ENCODE results near the gene CLCNKA. TPM values are rescaled to one million over a fixed set of nuclear protein-coding genes. Genes with fewer than 3 reads are reported as not detected.
A peak's percentile ranks its signal among the peaks of the same experiment; 100 is the strongest.
"Not testable (repeated sequence)": the region's sequence is repeated elsewhere in the genome, so short reads cannot be mapped to it uniquely, and the experiment has no call there.

The CLCNKA gene
- total RNA-seq, 3 donors from 2014 or later, result not detected

- not testable (repeated sequence) for H3K4me3 Mint-ChIP-seq; H3K9me3 Mint-ChIP-seq; ATAC-seq; DNase-seq; H3K36me3 Mint-ChIP-seq (ENCODE audit: insufficient read depth); H3K4me1 Mint-ChIP-seq (ENCODE audit: low read depth); H3K27me3 Mint-ChIP-seq (ENCODE audit: low read depth)
These were observed 30.1 kb downstream of the CLCNKA start for GRCh38 chr1:16051949-16052348.

DNA sequence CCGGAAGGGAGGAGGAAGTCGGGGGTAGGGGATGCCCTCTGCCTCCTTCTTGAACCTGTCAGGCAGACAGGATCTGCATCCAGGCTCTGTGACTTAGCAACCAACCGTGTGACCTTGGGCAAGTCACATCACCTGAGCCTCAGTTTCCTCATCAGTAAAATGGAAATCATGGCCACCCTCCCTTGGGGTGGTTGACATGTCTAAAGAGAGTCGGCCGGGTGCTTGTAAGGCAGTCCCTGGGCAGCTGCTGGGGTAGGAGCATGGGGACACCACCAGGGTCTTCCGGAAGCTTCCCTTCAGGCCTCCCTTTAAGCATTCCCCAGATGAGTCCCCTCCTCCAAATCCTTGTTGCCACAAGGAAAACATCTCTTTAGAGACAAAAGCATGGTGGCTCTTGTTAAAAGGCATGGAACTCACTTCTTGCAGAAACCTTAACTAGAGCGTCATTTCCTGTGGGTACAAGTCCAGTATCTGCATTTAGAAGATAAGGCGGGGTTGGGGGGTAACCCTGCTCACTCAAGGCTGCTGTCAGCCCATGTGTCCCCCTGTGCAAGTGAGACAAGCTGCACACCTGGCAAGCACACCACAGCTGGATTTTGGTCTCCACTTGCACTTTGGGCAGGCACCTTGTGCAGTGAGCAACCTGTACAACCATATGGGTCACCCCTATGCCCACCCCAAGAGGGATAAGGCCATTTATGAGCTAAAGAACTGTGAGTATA lies 32.1 kb downstream of the CLCNKA start:
- Mint-ChIP-seq H3K4me1 (ENCODE audit: low read depth) (no peaks in the 10 kb centered on the region), H3K4me3 (no peak overlapping the region), H3K36me3 (ENCODE audit: insufficient read depth) (no peaks in the 10 kb centered on the region), H3K27me3 (ENCODE audit: low read depth) (peaks cover 3% of the 10 kb centered on the region), H3K9me3 (no peaks in the 10 kb centered on the region)
- ATAC-seq (no peak), DNase-seq (no peak)

- no peaks in the 10 kb centered on the region for H3K27me3 Mint-ChIP-seq (ENCODE audit: low read depth)
- DNase-seq (no peak), ATAC-seq (no peak)
- H3K4me3 Mint-ChIP-seq, result no peak overlapping the region
- no peaks in the 10 kb centered on the region for H3K36me3 Mint-ChIP-seq (ENCODE audit: insufficient read depth)
- no peaks in the 10 kb centered on the region for H3K4me1 Mint-ChIP-seq (ENCODE audit: low read depth)
- H3K9me3 Mint-ChIP-seq, result no peaks in the 10 kb centered on the region
These were observed 33.0 kb downstream of the CLCNKA start for GRCh38 chr1:16054598-16055540.

GRCh38 chr1:16055613-16056520 lies 34.0 kb downstream of the CLCNKA start:
- peak; percentile 95 to 96 for ATAC-seq
- no peak overlapping the region for H3K4me3 Mint-ChIP-seq
- H3K4me1 Mint-ChIP-seq (ENCODE audit: low read depth), result no peaks in the 10 kb centered on the region
- no peaks in the 10 kb centered on the region for H3K36me3 Mint-ChIP-seq (ENCODE audit: insufficient read depth)
- H3K9me3 Mint-ChIP-seq, result no peaks in the 10 kb centered on the region
- no peaks in the 10 kb centered on the region for H3K27me3 Mint-ChIP-seq (ENCODE audit: low read depth)
- peak; percentile 85 for DNase-seq

- not testable (repeated sequence) for H3K4me1 Mint-ChIP-seq (ENCODE audit: low read depth); H3K9me3 Mint-ChIP-seq; H3K4me3 Mint-ChIP-seq; H3K27me3 Mint-ChIP-seq (ENCODE audit: low read depth); ATAC-seq; H3K36me3 Mint-ChIP-seq (ENCODE audit: insufficient read depth); DNase-seq
These were observed 34.7 kb downstream of the CLCNKA start for GRCh38 chr1:16056521-16056912.

- not testable (repeated sequence) for H3K36me3 Mint-ChIP-seq (ENCODE audit: insufficient read depth); H3K4me1 Mint-ChIP-seq (ENCODE audit: low read depth); ATAC-seq; H3K9me3 Mint-ChIP-seq; DNase-seq; H3K4me3 Mint-ChIP-seq; H3K27me3 Mint-ChIP-seq (ENCODE audit: low read depth)
These were observed 35.6 kb downstream of the CLCNKA start for GRCh38 chr1:16057314-16057915.

- not testable (repeated sequence) for H3K36me3 Mint-ChIP-seq (ENCODE audit: insufficient read depth); H3K4me1 Mint-ChIP-seq (ENCODE audit: low read depth); ATAC-seq; H3K9me3 Mint-ChIP-seq; H3K27me3 Mint-ChIP-seq (ENCODE audit: low read depth); DNase-seq; H3K4me3 Mint-ChIP-seq
These were observed 36.7 kb downstream of the CLCNKA start for GRCh38 chr1:16058394-16059120.

DNA sequence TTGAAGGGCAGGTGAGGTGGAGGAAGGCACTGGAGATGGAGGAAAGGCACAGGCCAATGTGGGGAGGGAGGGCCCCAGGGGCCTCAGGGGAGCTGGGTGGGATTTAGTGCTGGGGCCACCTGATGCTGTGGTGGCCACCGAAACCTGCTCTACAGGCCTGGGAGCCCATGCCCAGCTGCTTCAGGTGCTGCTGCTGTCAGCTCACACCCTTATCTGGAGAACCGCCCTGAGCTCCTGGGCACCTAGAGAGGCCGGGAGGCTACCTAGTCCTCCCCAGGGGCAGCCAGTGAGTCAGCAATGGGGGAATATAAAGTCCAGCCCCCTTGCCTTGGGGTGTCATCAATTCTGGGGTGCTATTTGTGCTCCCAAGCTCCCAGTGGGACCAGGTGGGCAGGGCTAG lies 39.4 kb downstream of the CLCNKA start:
- H3K9me3 Mint-ChIP-seq, result no peaks in the 10 kb centered on the region
- DNase-seq, result no peak
- no peaks in the 10 kb centered on the region for H3K36me3 Mint-ChIP-seq (ENCODE audit: insufficient read depth)
- H3K4me1 Mint-ChIP-seq (ENCODE audit: low read depth), result peaks cover 13% of the 10 kb centered on the region
- ATAC-seq, result no peak
- H3K4me3 Mint-ChIP-seq, result no peak overlapping the region
- H3K27me3 Mint-ChIP-seq (ENCODE audit: low read depth), result peaks cover 8% of the 10 kb centered on the region

DNA sequence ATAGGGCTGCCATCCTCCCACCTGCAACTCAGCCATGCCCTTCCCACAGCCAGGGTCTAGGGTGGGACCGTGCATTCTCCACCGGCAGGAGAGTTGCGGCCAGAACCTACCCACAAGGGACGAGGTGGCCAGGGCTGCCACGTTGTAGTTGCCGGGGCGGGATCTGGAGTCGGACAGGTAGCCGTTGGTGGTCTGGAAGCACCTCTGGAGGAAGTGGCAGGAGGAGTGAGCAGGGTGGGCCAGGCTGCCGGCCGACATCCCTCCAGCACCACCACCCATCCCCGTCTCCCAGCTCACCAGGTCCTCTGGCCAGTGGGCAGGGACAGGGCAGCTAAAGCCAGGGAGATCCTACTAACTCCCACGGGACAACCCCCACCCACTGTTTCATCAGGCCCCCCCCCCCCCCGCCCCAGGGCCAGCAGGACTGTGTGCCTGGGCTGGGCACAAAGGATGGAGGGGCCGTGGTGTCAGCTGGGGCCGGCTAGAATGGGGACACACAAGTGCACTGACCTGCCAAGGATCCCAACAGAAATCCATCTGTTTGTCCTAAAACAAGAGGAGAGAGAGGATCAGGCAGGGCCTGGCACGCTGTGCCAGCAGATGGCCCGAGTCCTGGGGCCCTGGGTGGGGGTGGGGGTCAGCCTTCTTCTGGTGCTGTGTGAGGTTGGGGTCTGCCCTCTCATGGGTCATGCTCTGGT lies 40.3 kb downstream of the CLCNKA start:
- not testable (repeated sequence) for ATAC-seq; H3K4me3 Mint-ChIP-seq; H3K27me3 Mint-ChIP-seq (ENCODE audit: low read depth); DNase-seq; H3K36me3 Mint-ChIP-seq (ENCODE audit: insufficient read depth); H3K9me3 Mint-ChIP-seq
- H3K4me1 Mint-ChIP-seq (ENCODE audit: low read depth), result peaks cover 13% of the 10 kb centered on the region

- not testable (repeated sequence) for DNase-seq; H3K27me3 Mint-ChIP-seq (ENCODE audit: low read depth); H3K4me3 Mint-ChIP-seq; H3K9me3 Mint-ChIP-seq; ATAC-seq; H3K36me3 Mint-ChIP-seq (ENCODE audit: insufficient read depth)
- H3K4me1 Mint-ChIP-seq (ENCODE audit: low read depth), result peaks cover 13% of the 10 kb centered on the region
These were observed 40.8 kb downstream of the CLCNKA start for GRCh38 chr1:16062687-16063075.

GRCh38 chr1:16063226-16063829 lies 41.5 kb downstream of the CLCNKA start:
- Mint-ChIP-seq H3K4me1 (ENCODE audit: low read depth) (peaks cover 13% of the 10 kb centered on the region), H3K4me3 (no peak overlapping the region), H3K36me3 (ENCODE audit: insufficient read depth) (no peaks in the 10 kb centered on the region), H3K27me3 (ENCODE audit: low read depth) (peaks cover 10% of the 10 kb centered on the region), H3K9me3 (no peaks in the 10 kb centered on the region)
- no peak for ATAC-seq
- no peak for DNase-seq

- H3K27me3 Mint-ChIP-seq (ENCODE audit: low read depth), result peaks cover 10% of the 10 kb centered on the region
- no peak overlapping the region for H3K4me3 Mint-ChIP-seq
- no peaks in the 10 kb centered on the region for H3K36me3 Mint-ChIP-seq (ENCODE audit: insufficient read depth)
- ATAC-seq, result no peak
- peaks cover 13% of the 10 kb centered on the region for H3K4me1 Mint-ChIP-seq (ENCODE audit: low read depth)
- DNase-seq, result no peak
- H3K9me3 Mint-ChIP-seq, result no peaks in the 10 kb centered on the region
These were observed 42.1 kb downstream of the CLCNKA start for GRCh38 chr1:16063921-16064320.
